GM12878 (cell line): Measurements from ENCODE around the gene SEMA6C. TPM values are rescaled to one million over a fixed set of nuclear protein-coding genes. Genes with fewer than 3 reads are reported as not detected.

Experiments
- ATAC-seq: fragments of 200-7000 bp; cut with Tn5 transposase; 3 replicates; pipeline ENCODE4 v1.9.1; 2020; ENCODE audit warnings: mild to moderate bottlenecking, moderate library complexity
- BruUV-seq: library from RNA; stranded (reverse); fragments of 400-500 nt; replicated peaks from 2 replicates; lab custom pipeline; 2021; lab: Mats Ljungman, UMichigan
- CTCF ChIA-PET: fragments of 300-600 bp; sonication (Branson Sonifier 250); formaldehyde crosslinking; extraction: SDS; loops from one replicate; lab custom pipeline; 2021; ENCODE audit warnings: inconsistent platforms; lab: Yijun Ruan, JAX
- POLR2A ChIA-PET: fragments of 350-600 bp; formaldehyde crosslinking; extraction: SDS; loops from one replicate; lab custom pipeline; 2021; ENCODE audit warnings: inconsistent platforms; lab: Charles Lee
- RAD21 ChIA-PET: fragments of 300-600 bp; sonication (Branson Sonifier 250); formaldehyde crosslinking; loops from one replicate; lab custom pipeline; 2023; ENCODE audit warnings: antibody characterized with exemption; ENCODE audit not compliant: unreplicated experiment; lab: Charles Lee
- SMC1A ChIA-PET: fragments of 300-600 bp; sonication (Branson Sonifier 250); formaldehyde crosslinking; loops from one replicate; lab custom pipeline; 2023; ENCODE audit not compliant: unreplicated experiment, uncharacterized antibody; lab: Charles Lee
- DNase-seq: peaks from one replicate; pipeline ENCODE4 v3.0.0-alpha.2; 2011; ENCODE audit warnings: low read depth, low spot score
- FAIRE-seq: peaks from 3 replicates; lab custom pipeline; 2011; peaks lifted over from hg19 to GRCh38; lab: Jason Lieb, UNC
- H2AFZ ChIP-seq: 2 replicates; pipeline ENCODE4 v1.6.0; 2011; ENCODE audit warnings: low read depth, low read length, control low read depth; ENCODE audit not compliant: control insufficient read depth
- H3K27ac ChIP-seq: 2 replicates; pipeline ENCODE4 v1.5.1; 2011; ENCODE audit warnings: control low read depth; ENCODE audit not compliant: control insufficient read depth, insufficient read depth
- H3K27me3 ChIP-seq, 2 experiments: replicated peaks in 1 of 2; 2 replicates each; pipeline versions ENCODE4 v1.6.0 to v1.6.1; 2011; ENCODE audit warnings: low read length in 1 of 2; ENCODE audit not compliant: control insufficient read depth in 2 of 2, insufficient read depth in 2 of 2
- H3K36me3 ChIP-seq, 2 experiments: 2 replicates each; pipeline ENCODE4 v1.5.1; 2011; ENCODE audit warnings: low read length in 1 of 2; ENCODE audit not compliant: control insufficient read depth in 2 of 2, insufficient read depth in 2 of 2
- H3K4me1 ChIP-seq: 2 replicates; pipeline ENCODE4 v1.6.1; 2011; ENCODE audit warnings: mild to moderate bottlenecking, low read length, moderate library complexity, mixed read lengths; ENCODE audit not compliant: control insufficient read depth, insufficient read depth
- H3K4me2 ChIP-seq: 2 replicates; pipeline ENCODE4 v1.6.0; 2011; ENCODE audit warnings: control low read depth; ENCODE audit not compliant: control insufficient read depth, insufficient read depth
- H3K4me3 ChIP-seq: fragments of 200-600 bp; sonication (generic); 2 replicates; pipeline ENCODE4 v1.5.1; 2016
- H3K79me2 ChIP-seq: 2 replicates; pipeline ENCODE4 v1.6.0; 2011; ENCODE audit warnings: low read length; ENCODE audit not compliant: control insufficient read depth, insufficient read depth
- H3K9ac ChIP-seq: 2 replicates; pipeline ENCODE4 v1.8.0; 2011; ENCODE audit warnings: low read length, control low read depth, mixed read lengths; ENCODE audit not compliant: control insufficient read depth, insufficient read depth
- H3K9me3 ChIP-seq: replicated peaks from 3 replicates; pipeline ENCODE4 v1.5.1; 2011; ENCODE audit warnings: mild to moderate bottlenecking, low read length; ENCODE audit not compliant: control insufficient read depth, insufficient read depth
- H4K20me1 ChIP-seq: 2 replicates; pipeline ENCODE4 v1.6.0; 2011; ENCODE audit not compliant: control insufficient read depth, insufficient read depth
- CREB1 ChIP-seq: IDR thresholded peaks from 2 replicates; pipeline ENCODE4 v1.6.1; 2012; ENCODE audit warnings: low read depth, mild to moderate bottlenecking, inconsistent platforms
- ELK1 ChIP-seq: IDR thresholded peaks from 2 replicates; pipeline ENCODE4 v1.6.1; 2012; ENCODE audit warnings: low read depth, low read length, improper control_type of control experiment
- GABPA ChIP-seq: IDR thresholded peaks from 2 replicates; pipeline ENCODE4 v1.6.1; 2014; ENCODE audit warnings: antibody characterized with exemption, low read depth, mild to moderate bottlenecking, inconsistent platforms
- HCFC1 ChIP-seq: fragments of 150-350 bp; IDR thresholded peaks from 2 replicates; pipeline ENCODE4 v1.6.1; 2014; ENCODE audit warnings: low read length
- HDGF ChIP-seq: fragments of 450-650 bp; IDR thresholded peaks from 2 replicates; pipeline ENCODE4 v1.6.1; 2016; ENCODE audit warnings: antibody characterized with exemption
- IKZF2 ChIP-seq, 2 experiments: fragments of 450-650 bp; IDR thresholded peaks; 2 replicates each; pipeline ENCODE4 v1.6.1; 2017; ENCODE audit warnings: mild to moderate bottlenecking in 2 of 2, moderate library complexity in 2 of 2
- KAT2A ChIP-seq: conservative IDR thresholded peaks from 2 replicates; pipeline ENCODE4 v1.6.1; 2011; ENCODE audit warnings: low read depth, low read length; ENCODE audit not compliant: control insufficient read depth
- NR2C2 ChIP-seq: IDR thresholded peaks from 2 replicates; pipeline ENCODE4 v1.6.1; 2011; ENCODE audit warnings: borderline replicate concordance, low read depth; ENCODE audit not compliant: control insufficient read depth, insufficient read length
- POLR2A ChIP-seq: IDR thresholded peaks from 2 replicates; pipeline ENCODE4 v1.6.1; 2011; ENCODE audit warnings: low read depth, mild to moderate bottlenecking, low read length
- SMAD1 ChIP-seq: fragments of 450-650 bp; IDR thresholded peaks from 2 replicates; pipeline ENCODE4 v1.6.1; 2018; ENCODE audit warnings: mild to moderate bottlenecking, low read depth; ENCODE audit not compliant: partially characterized antibody
- SMARCA5 ChIP-seq: fragments of 450-650 bp; IDR thresholded peaks from 2 replicates; pipeline ENCODE4 v1.6.1; 2017; ENCODE audit warnings: mild to moderate bottlenecking
- SMC3 ChIP-seq: IDR thresholded peaks from 2 replicates; pipeline ENCODE4 v1.6.1; 2011; ENCODE audit warnings: low read length, improper control_type of control experiment, borderline replicate concordance
- STAT3 ChIP-seq: IDR thresholded peaks from 2 replicates; pipeline ENCODE4 v1.6.1; 2011; ENCODE audit warnings: low read depth, low read length, improper control_type of control experiment
- TCF7 ChIP-seq: IDR thresholded peaks from 2 replicates; pipeline ENCODE4 v1.6.1; 2014; ENCODE audit warnings: antibody characterized with exemption, borderline replicate concordance
- ZNF207 ChIP-seq: fragments of 450-650 bp; IDR thresholded peaks from 2 replicates; pipeline ENCODE4 v1.6.1; 2014; ENCODE audit warnings: antibody characterized with exemption, mild to moderate bottlenecking, borderline replicate concordance
- ZNF24 ChIP-seq: fragments of 450-650 bp; IDR thresholded peaks from 2 replicates; pipeline ENCODE4 v1.6.1; 2017; ENCODE audit warnings: antibody characterized with exemption, mild to moderate bottlenecking
- ZNF274 ChIP-seq: IDR thresholded peaks from one replicate; pipeline ENCODE4 v1.8.0; 2011; ENCODE audit not compliant: insufficient read length, insufficient read depth
- ZNF384 ChIP-seq: IDR thresholded peaks from 2 replicates; pipeline ENCODE4 v1.6.1; 2012; ENCODE audit warnings: low read depth, mild to moderate bottlenecking, low read length, improper control_type of control experiment, borderline replicate concordance
- WGBS: methylation state at CpG from one replicate; pipeline ENCODE4 v1.1.6; 2016; ENCODE audit warnings: low lambda C conversion rate; ENCODE audit not compliant: insufficient replicate concordance, insufficient coverage; ENCODE audit errors: missing lambda C conversion rate; 5-methylcytosine and 5-hydroxymethylcytosine counted together
- in situ Hi-C: fragments of 300-500 bp; cut with MboI; formaldehyde crosslinking; loops from 9 replicates; pipeline ENCODE4 v1.14.3; 2018; ENCODE audit warnings: mixed read lengths
- intact Hi-C: fragments of 100-400 bp; cut with micrococcal nuclease; formaldehyde crosslinking; loops from one replicate; pipeline ENCODE4 v1.14.2; 2022; ENCODE audit not compliant: unreplicated experiment
- polyA plus RNA-seq, 11 experiments: library from polyadenylated mRNA; depleted of rRNA in 4 of 11; unstranded in 6 of 11; stranded (reverse) in 5 of 11; fragments of >200 nt; fragmentation: Nextera tagmentation in 4 of 11; fragmentation: Illumina TruSeq in 1 of 11; extraction: Ambion mirVana in 4 of 11; extraction: Trizol in 1 of 11; gene quantifications; 1 replicate in 1 of 11; 2 replicates in 10 of 11; pipeline versions ENCODE4 v1.2.1 to v1.2.3, GENCODE V29; 2011 to 2016; ENCODE audit warnings: inconsistent platforms in 2 of 11, missing spikeins in 2 of 11, low read depth in 1 of 11
- total RNA-seq, 4 experiments: library from RNA; depleted of rRNA in 3 of 4; stranded (reverse); fragments of >200 nt in 3 of 4; fragmentation: Illumina TruSeq in 1 of 4; extraction: Trizol in 1 of 4; gene quantifications; 2 replicates each; pipeline versions ENCODE4 v1.2.1 to v1.2.3, GENCODE V29; 2013 to 2021

The SEMA6C gene
- total and polyA plus RNA-seq, 10 of the 15 experiments (the other 5 are each of a cell fraction or from before 2014, with no cell fraction given): 0.13 to 2.2 (median 0.29) TPM; not detected in 1

- CTCF ChIA-PET: interaction anchor here (0.7 to 8.4 kb wide), 6 partner anchors 29 to 133 kb away, joined by 3 to 353 read pairs (median 15); partner anchors contain the start of gene MLLT11
- Histone ChIP-seq H3K4me1 (peaks cover 30% of the 10 kb centered on the region), H3K9me3 (no peaks in the 10 kb centered on the region), H3K4me3 (no peak overlapping the region), H3K79me2 (peaks cover 20% of the 10 kb centered on the region), H3K27ac (peak overlapping the region; percentile 81), H2AFZ (no peak overlapping the region), H3K4me2 (peak overlapping the region; percentile 81), H3K36me3 (peaks cover 5 to 6% of the 10 kb centered on the region in 2 experiments), H3K27me3 (no peaks in the 10 kb centered on the region), H4K20me1 (no peaks in the 10 kb centered on the region), H3K9ac (no peak overlapping the region)
- RAD21 ChIA-PET: interaction anchor here (1.0 to 8.7 kb wide), 5 partner anchors 31 to 100 kb away, joined by 3 to 198 read pairs (median 19); partner anchors contain the start of genes PSMD4 and VPS72
- no peak for DNase-seq
- 82% methylated on average over 5 of the region's 5 CpGs for WGBS
- POLR2A ChIA-PET: interaction anchor here (2.3 kb wide), 1 partner anchor 8 kb away, joined by 19 read pairs; the partner anchor contains the start of genes LYSMD1 and SCNM1
- ATAC-seq: no peak
- no TSS peak for BruUV-seq
- FAIRE-seq: no peak
- in situ Hi-C loops (loop anchor here (5.0 kb wide), 2 partner anchors 61 to 136 kb away; no protein-coding TSS in a partner anchor), intact Hi-C loops (no loop called here)
- TF ChIP-seq SMC3: no peak
- TF ChIP-seq SMARCA5: no peak
- TF ChIP-seq NR2C2: no peak
- TF ChIP-seq ZNF207: no peak
- no peak for TF ChIP-seq ELK1
- no peak for TF ChIP-seq SMAD1
- no peak for TF ChIP-seq ZNF274
- no peak for TF ChIP-seq TCF7
- TF ChIP-seq CREB1: no peak
- no peak for TF ChIP-seq IKZF2 (IDR thresholded peaks at IDR 0.05)
- TF ChIP-seq GABPA: no peak
- no peak for TF ChIP-seq HCFC1
- TF ChIP-seq ZNF24: no peak
- TF ChIP-seq POLR2A: no peak
- TF ChIP-seq HDGF: no peak
- TF ChIP-seq ZNF384: no peak
- TF ChIP-seq STAT3: no peak
- TF ChIP-seq KAT2A: no peak
- SMC1A ChIA-PET: interaction anchor here (1.3 to 11.1 kb wide), 4 partner anchors 9 to 133 kb away, joined by 4 to 282 read pairs (median 14); no protein-coding TSS in a partner anchor
These were observed 11.9 kb upstream of the SEMA6C start for GRCh38 chr1:151158326-151158725.
